ENCODE results near the gene SEPTIN11.
A peak's percentile ranks its signal among the peaks of the same experiment; 100 is the strongest.

SEPTIN11 gene

DNA sequence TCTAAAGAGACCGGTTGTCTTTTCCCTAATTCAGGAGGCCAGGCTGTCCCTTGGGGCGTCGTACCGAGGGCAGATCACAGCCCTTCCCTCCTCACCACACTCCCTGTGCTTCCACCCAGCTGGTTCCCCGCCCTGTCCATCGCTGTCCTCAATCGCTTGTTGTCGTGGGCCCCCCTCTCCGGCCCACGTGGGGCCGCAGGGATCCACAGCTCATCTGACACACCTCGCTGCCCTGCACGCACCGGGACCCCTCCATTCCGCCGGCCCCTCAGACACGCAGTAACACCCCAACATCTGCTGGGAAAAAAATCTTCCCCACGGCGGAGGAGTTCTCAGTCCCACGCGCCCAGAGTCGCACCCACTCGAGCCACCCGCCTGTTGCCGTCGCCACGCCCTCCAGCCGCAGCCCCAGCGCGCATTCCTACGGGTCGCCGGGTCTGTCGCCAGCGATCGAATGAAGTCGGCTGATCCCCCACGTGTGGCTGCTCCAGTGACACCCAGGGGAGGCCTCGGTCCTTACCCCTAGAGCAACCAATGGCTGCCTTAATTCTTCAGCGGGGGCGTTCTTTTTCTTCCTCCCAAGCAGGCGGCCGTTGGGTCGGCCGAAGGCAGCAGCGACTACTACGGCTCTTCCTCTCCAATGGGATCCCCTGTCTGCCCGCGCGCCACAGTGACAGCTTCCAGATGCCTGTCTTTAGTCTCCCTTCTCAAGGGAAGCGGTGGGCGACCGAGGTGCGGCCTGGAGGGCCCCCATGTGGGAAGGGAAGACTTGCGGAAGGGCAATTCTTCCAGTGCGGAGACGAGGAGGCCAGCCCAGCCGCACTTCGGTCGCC, 893 bp upstream of the SEPTIN11 start:
- Histone ChIP-seq H3K4me1 (ENCODE audit: control insufficient read depth, insufficient read depth, low read length) (no peaks in the 10 kb centered on the region), H3K36me3 (ENCODE audit: control insufficient read depth in 2 of 2, insufficient read depth in 1 of 2, low read length in 2 of 2) (no peaks in the 10 kb centered on the region; a peak in 1 of 3 replicates), H3K4me3 (ENCODE audit: low read depth, low read length) (peak overlapping the region; percentile 71), H3K27ac (ENCODE audit: extremely low read depth, low read depth, low read length) (peak overlapping the region; percentile 68), H3K9me3 (ENCODE audit: control insufficient read depth, insufficient read depth, low read depth, low read length) (no peaks in the 10 kb centered on the region)
- CTCF ChIA-PET, result interaction anchor here (0.7 kb wide), 1 partner anchor 68 kb away, joined by 3 read pairs; no protein-coding TSS in a partner anchor
- POLR2A ChIA-PET, result interaction anchor here (0.7 to 1.2 kb wide), 3 partner anchors 34 to 118 kb away, joined by 3 to 7 read pairs (median 4); partner anchors contain the start of gene SOWAHB
- TF ChIP-seq, protein P1, sequence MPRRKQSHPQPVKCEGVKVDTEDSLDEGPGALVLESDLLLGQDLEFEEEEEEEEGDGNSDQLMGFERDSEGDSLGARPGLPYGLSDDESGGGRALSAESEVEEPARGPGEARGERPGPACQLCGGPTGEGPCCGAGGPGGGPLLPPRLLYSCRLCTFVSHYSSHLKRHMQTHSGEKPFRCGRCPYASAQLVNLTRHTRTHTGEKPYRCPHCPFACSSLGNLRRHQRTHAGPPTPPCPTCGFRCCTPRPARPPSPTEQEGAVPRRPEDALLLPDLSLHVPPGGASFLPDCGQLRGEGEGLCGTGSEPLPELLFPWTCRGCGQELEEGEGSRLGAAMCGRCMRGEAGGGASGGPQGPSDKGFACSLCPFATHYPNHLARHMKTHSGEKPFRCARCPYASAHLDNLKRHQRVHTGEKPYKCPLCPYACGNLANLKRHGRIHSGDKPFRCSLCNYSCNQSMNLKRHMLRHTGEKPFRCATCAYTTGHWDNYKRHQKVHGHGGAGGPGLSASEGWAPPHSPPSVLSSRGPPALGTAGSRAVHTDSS (tag by site-specific recombination; IDR thresholded peaks at IDR 0.05), result no peak
- TF ChIP-seq GLIS2 (tag by site-specific recombination; IDR thresholded peaks at IDR 0.05) (peak; percentile 56; the same call in 1 of the 2 replicates), ZBTB7A (tag by site-specific recombination; IDR thresholded peaks at IDR 0.05; ENCODE audit: low read depth) (no peak), ZNF184 (tag by site-specific recombination; IDR thresholded peaks at IDR 0.05) (no peak), ZNF248 (tag by site-specific recombination; IDR thresholded peaks at IDR 0.05) (no peak), SCRT1 (tag by site-specific recombination; IDR thresholded peaks at IDR 0.05; ENCODE audit: borderline replicate concordance) (peak; percentile 74), SP2 (tag by site-specific recombination; IDR thresholded peaks at IDR 0.05) (peak; percentile 65), ZNF132 (tag by site-specific recombination; IDR thresholded peaks at IDR 0.05; ENCODE audit: borderline replicate concordance) (no peak), ZNF514 (tag by site-specific recombination; IDR thresholded peaks at IDR 0.05) (no peak), ZNF48 (tag by site-specific recombination; IDR thresholded peaks at IDR 0.05) (no peak), ZNF658 (tag by site-specific recombination; IDR thresholded peaks at IDR 0.05) (no peak), ZNF777 (tag by site-specific recombination; IDR thresholded peaks at IDR 0.05; ENCODE audit: borderline replicate concordance) (no peak), ZNF202 (tag by site-specific recombination; IDR thresholded peaks at IDR 0.05; ENCODE audit: borderline replicate concordance) (peak; percentile 95), ZNF596 (tag by site-specific recombination; IDR thresholded peaks at IDR 0.05) (no peak), SP7 (tag by site-specific recombination; IDR thresholded peaks at IDR 0.05) (no peak), ZNF792 (tag by site-specific recombination; IDR thresholded peaks at IDR 0.05) (no peak), ZNF626 (tag by site-specific recombination; IDR thresholded peaks at IDR 0.05) (no peak), SCRT2 (tag by site-specific recombination; IDR thresholded peaks at IDR 0.05) (peak; percentile 95), ZXDB (tag by site-specific recombination; IDR thresholded peaks at IDR 0.05) (no peak), ZNF621 (tag by site-specific recombination; IDR thresholded peaks at IDR 0.05) (no peak), WT1 (tag by site-specific recombination; IDR thresholded peaks at IDR 0.05) (peak; percentile 16; the same call in 1 of the 2 replicates), ZNF211 (tag by site-specific recombination; IDR thresholded peaks at IDR 0.05; ENCODE audit: low read depth) (no peak), ZBTB48 (tag by site-specific recombination; IDR thresholded peaks at IDR 0.05) (no peak), ZNF239 (tag by site-specific recombination; IDR thresholded peaks at IDR 0.05) (no peak)
- TF ChIP-seq, protein P2, sequence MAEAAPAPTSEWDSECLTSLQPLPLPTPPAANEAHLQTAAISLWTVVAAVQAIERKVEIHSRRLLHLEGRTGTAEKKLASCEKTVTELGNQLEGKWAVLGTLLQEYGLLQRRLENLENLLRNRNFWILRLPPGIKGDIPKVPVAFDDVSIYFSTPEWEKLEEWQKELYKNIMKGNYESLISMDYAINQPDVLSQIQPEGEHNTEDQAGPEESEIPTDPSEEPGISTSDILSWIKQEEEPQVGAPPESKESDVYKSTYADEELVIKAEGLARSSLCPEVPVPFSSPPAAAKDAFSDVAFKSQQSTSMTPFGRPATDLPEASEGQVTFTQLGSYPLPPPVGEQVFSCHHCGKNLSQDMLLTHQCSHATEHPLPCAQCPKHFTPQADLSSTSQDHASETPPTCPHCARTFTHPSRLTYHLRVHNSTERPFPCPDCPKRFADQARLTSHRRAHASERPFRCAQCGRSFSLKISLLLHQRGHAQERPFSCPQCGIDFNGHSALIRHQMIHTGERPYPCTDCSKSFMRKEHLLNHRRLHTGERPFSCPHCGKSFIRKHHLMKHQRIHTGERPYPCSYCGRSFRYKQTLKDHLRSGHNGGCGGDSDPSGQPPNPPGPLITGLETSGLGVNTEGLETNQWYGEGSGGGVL (tag by site-specific recombination; IDR thresholded peaks at IDR 0.05), result no peak
- TF ChIP-seq, protein P3, sequence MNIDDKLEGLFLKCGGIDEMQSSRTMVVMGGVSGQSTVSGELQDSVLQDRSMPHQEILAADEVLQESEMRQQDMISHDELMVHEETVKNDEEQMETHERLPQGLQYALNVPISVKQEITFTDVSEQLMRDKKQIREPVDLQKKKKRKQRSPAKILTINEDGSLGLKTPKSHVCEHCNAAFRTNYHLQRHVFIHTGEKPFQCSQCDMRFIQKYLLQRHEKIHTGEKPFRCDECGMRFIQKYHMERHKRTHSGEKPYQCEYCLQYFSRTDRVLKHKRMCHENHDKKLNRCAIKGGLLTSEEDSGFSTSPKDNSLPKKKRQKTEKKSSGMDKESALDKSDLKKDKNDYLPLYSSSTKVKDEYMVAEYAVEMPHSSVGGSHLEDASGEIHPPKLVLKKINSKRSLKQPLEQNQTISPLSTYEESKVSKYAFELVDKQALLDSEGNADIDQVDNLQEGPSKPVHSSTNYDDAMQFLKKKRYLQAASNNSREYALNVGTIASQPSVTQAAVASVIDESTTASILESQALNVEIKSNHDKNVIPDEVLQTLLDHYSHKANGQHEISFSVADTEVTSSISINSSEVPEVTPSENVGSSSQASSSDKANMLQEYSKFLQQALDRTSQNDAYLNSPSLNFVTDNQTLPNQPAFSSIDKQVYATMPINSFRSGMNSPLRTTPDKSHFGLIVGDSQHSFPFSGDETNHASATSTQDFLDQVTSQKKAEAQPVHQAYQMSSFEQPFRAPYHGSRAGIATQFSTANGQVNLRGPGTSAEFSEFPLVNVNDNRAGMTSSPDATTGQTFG (tag by site-specific recombination; IDR thresholded peaks at IDR 0.05; ENCODE audit: borderline replicate concordance), result no peak
- TF ChIP-seq, protein P4, sequence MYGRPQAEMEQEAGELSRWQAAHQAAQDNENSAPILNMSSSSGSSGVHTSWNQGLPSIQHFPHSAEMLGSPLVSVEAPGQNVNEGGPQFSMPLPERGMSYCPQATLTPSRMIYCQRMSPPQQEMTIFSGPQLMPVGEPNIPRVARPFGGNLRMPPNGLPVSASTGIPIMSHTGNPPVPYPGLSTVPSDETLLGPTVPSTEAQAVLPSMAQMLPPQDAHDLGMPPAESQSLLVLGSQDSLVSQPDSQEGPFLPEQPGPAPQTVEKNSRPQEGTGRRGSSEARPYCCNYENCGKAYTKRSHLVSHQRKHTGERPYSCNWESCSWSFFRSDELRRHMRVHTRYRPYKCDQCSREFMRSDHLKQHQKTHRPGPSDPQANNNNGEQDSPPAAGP (tag by site-specific recombination; IDR thresholded peaks at IDR 0.05), result peak; percentile 61; the same call in 1 of the 2 replicates
- TF ChIP-seq, protein P5, sequence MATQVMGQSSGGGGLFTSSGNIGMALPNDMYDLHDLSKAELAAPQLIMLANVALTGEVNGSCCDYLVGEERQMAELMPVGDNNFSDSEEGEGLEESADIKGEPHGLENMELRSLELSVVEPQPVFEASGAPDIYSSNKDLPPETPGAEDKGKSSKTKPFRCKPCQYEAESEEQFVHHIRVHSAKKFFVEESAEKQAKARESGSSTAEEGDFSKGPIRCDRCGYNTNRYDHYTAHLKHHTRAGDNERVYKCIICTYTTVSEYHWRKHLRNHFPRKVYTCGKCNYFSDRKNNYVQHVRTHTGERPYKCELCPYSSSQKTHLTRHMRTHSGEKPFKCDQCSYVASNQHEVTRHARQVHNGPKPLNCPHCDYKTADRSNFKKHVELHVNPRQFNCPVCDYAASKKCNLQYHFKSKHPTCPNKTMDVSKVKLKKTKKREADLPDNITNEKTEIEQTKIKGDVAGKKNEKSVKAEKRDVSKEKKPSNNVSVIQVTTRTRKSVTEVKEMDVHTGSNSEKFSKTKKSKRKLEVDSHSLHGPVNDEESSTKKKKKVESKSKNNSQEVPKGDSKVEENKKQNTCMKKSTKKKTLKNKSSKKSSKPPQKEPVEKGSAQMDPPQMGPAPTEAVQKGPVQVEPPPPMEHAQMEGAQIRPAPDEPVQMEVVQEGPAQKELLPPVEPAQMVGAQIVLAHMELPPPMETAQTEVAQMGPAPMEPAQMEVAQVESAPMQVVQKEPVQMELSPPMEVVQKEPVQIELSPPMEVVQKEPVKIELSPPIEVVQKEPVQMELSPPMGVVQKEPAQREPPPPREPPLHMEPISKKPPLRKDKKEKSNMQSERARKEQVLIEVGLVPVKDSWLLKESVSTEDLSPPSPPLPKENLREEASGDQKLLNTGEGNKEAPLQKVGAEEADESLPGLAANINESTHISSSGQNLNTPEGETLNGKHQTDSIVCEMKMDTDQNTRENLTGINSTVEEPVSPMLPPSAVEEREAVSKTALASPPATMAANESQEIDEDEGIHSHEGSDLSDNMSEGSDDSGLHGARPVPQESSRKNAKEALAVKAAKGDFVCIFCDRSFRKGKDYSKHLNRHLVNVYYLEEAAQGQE (tag by site-specific recombination; IDR thresholded peaks at IDR 0.05), result no peak
